ENCODE results near the gene FTCD. TPM values are rescaled to one million over a fixed set of nuclear protein-coding genes. Genes with fewer than 3 reads are reported as not detected.
A peak's percentile ranks its signal among the peaks of the same experiment; 100 is the strongest.

Gene FTCD
- total RNA-seq, 1 donor from 2014 or later, result not detected

GRCh38 chr21:46094401-46095082 lies 60.8 kb downstream of the FTCD start:
- H3K27me3 ChIP-seq, result no peaks in the 10 kb centered on the region
- TF ChIP-seq POLR2A (IDR thresholded peaks at IDR 0.05), result no peak
- no peak for TF ChIP-seq CTCF (IDR thresholded peaks at IDR 0.05)
- no peak for TF ChIP-seq POLR2AphosphoS5 (IDR thresholded peaks at IDR 0.05; ENCODE audit: insufficient read depth in 1 of 2, low read depth in 1 of 2)
- H3K9me3 ChIP-seq, result no peaks in the 10 kb centered on the region
- peak in 1 of 2 donors; percentile 67 for DNase-seq (ENCODE audit: extremely low spot score in 2 of 2)
- H3K27ac ChIP-seq, result peak overlapping the region; percentile 91
- peaks cover 41% of the 10 kb centered on the region for H3K4me1 ChIP-seq
- H3K36me3 ChIP-seq, result no peaks in the 10 kb centered on the region
- intact Hi-C loops (cut with DNase I), result loop anchor here (5.0 kb wide), 1 partner anchor 37 kb away; no protein-coding TSS in a partner anchor
- H3K4me3 ChIP-seq, result no peak overlapping the region

GRCh38 chr21:46093668-46094400 lies 61.5 kb downstream of the FTCD start:
- Histone ChIP-seq H3K4me3 (no peak overlapping the region), H3K9me3 (no peaks in the 10 kb centered on the region), H3K27me3 (no peaks in the 10 kb centered on the region), H3K36me3 (no peaks in the 10 kb centered on the region), H3K27ac (peak overlapping the region; percentile 91), H3K4me1 (peaks cover 41% of the 10 kb centered on the region)
- DNase-seq (ENCODE audit: extremely low spot score in 2 of 2), result peak; percentile 86 to 91
- TF ChIP-seq CTCF (IDR thresholded peaks at IDR 0.05), result no peak
- intact Hi-C loops (cut with DNase I), result no loop called here

GRCh38 chr21:46092811-46093667 lies 62.3 kb downstream of the FTCD start:
- H3K27ac ChIP-seq, result peak overlapping the region; percentile 91
- no peaks in the 10 kb centered on the region for H3K36me3 ChIP-seq
- TF ChIP-seq CTCF (IDR thresholded peaks at IDR 0.05) (no peak), POLR2AphosphoS5 (IDR thresholded peaks at IDR 0.05; ENCODE audit: insufficient read depth in 1 of 2, low read depth in 1 of 2) (peak in 1 of 2 donors; percentile 22), POLR2A (IDR thresholded peaks at IDR 0.05) (no peak)
- peak; percentile 89 to 91 for DNase-seq (ENCODE audit: extremely low spot score in 2 of 2)
- H3K4me1 ChIP-seq, result peaks cover 39% of the 10 kb centered on the region
- H3K9me3 ChIP-seq, result no peaks in the 10 kb centered on the region
- peak overlapping the region in 1 of 2 donors; percentile 3 for H3K4me3 ChIP-seq
- no peaks in the 10 kb centered on the region for H3K27me3 ChIP-seq
- intact Hi-C loops (cut with DNase I), result no loop called here

GRCh38 chr21:46092026-46092764 lies 63.2 kb downstream of the FTCD start:
- peak overlapping the region; percentile 3 to 18 for H3K4me3 ChIP-seq
- peak; percentile 52 to 96 for DNase-seq (ENCODE audit: extremely low spot score in 2 of 2)

More at GRCh38 chr21:46092026-46092764, 63.2 kb downstream of the FTCD start:
- Histone ChIP-seq H3K27me3 (no peaks in the 10 kb centered on the region), H3K9me3 (no peaks in the 10 kb centered on the region), H3K27ac (peak overlapping the region; percentile 91), H3K4me1 (peaks cover 31% of the 10 kb centered on the region), H3K36me3 (no peaks in the 10 kb centered on the region)
- intact Hi-C loops (cut with DNase I), result no loop called here
- TF ChIP-seq POLR2AphosphoS5 (IDR thresholded peaks at IDR 0.05; ENCODE audit: insufficient read depth in 1 of 2, low read depth in 1 of 2) (peak; percentile 67 to 78), POLR2A (IDR thresholded peaks at IDR 0.05) (no peak), CTCF (IDR thresholded peaks at IDR 0.05) (no peak)

Measured in vagina (tissue), 2 donors.